GM23338 (cell line): ENCODE measurements around the gene NPC2. TPM values are rescaled to one million over a fixed set of nuclear protein-coding genes. Genes with fewer than 3 reads are reported as not detected.

Experiments
- ATAC-seq: fragments of 200-7000 bp; cut with Tn5 transposase; 3 replicates; pipeline ENCODE4 v1.9.1; 2020
- DNase-seq: peaks from one replicate; pipeline ENCODE4 v3.0.0-alpha.2; 2015; ENCODE audit warnings: low spot score
- H2AFZ ChIP-seq: fragments of 200-600 bp; sonication (generic); 2 replicates; pipeline ENCODE4 v1.8.0; 2016; ENCODE audit warnings: antibody characterized with exemption, mild to moderate bottlenecking, moderate library complexity
- H3F3A ChIP-seq: fragments of 200-600 bp; sonication (generic); replicated peaks from 2 replicates; pipeline ENCODE4 v1.8.0; 2017; ENCODE audit warnings: antibody characterized with exemption, mixed run types, low read depth
- H3K27ac ChIP-seq: fragments of 200-600 bp; sonication (generic); 2 replicates; pipeline ENCODE4 v1.6.1; 2016; ENCODE audit warnings: low read depth
- H3K27me3 ChIP-seq: fragments of 200-600 bp; sonication (generic); 2 replicates; pipeline ENCODE4 v1.8.0; 2016; ENCODE audit warnings: mild to moderate bottlenecking, mixed run types, moderate library complexity; ENCODE audit not compliant: insufficient read depth
- H3K36me3 ChIP-seq: fragments of 200-600 bp; sonication (generic); 2 replicates; pipeline ENCODE4 v1.8.0; 2016; ENCODE audit warnings: mild to moderate bottlenecking; ENCODE audit not compliant: insufficient read depth
- H3K4me1 ChIP-seq: fragments of 200-600 bp; sonication (generic); 2 replicates; pipeline ENCODE4 v1.8.0; 2016; ENCODE audit warnings: mild to moderate bottlenecking, moderate library complexity; ENCODE audit not compliant: insufficient read depth
- H3K4me2 ChIP-seq: fragments of 200-600 bp; sonication (generic); 2 replicates; pipeline ENCODE4 v1.7.1; 2017; ENCODE audit warnings: mixed run types
- H3K4me3 ChIP-seq: fragments of 200-600 bp; sonication (generic); 2 replicates; pipeline ENCODE4 v1.6.1; 2016; ENCODE audit warnings: mixed run types
- H3K79me2 ChIP-seq: fragments of 200-600 bp; sonication (generic); replicated peaks from 2 replicates; pipeline ENCODE4 v1.8.0; 2017; ENCODE audit warnings: mild to moderate bottlenecking; ENCODE audit not compliant: insufficient read depth
- H3K9me2 ChIP-seq: fragments of 200-600 bp; sonication (generic); 2 replicates; pipeline ENCODE4 v1.8.0; 2017; ENCODE audit not compliant: insufficient read depth
- H4K20me1 ChIP-seq: fragments of 200-600 bp; sonication (generic); replicated peaks from 2 replicates; pipeline ENCODE4 v1.8.0; 2017; ENCODE audit warnings: mild to moderate bottlenecking; ENCODE audit not compliant: insufficient read depth
- H3K27ac Mint-ChIP-seq: 2 replicates; pipeline ENCODE4 v1.8.0; 2020; ENCODE audit warnings: inconsistent platforms, mild to moderate bottlenecking, moderate library complexity, mixed read lengths
- H3K27me3 Mint-ChIP-seq: 3 replicates; pipeline ENCODE4 v1.8.0; 2022; ENCODE audit warnings: low read depth, mild to moderate bottlenecking, moderate library complexity, mixed read lengths, inconsistent platforms; ENCODE audit not compliant: insufficient read depth, poor library complexity
- H3K36me3 Mint-ChIP-seq: 3 replicates; pipeline ENCODE4 v1.8.0; 2021; ENCODE audit warnings: low read depth, mild to moderate bottlenecking, inconsistent platforms, moderate library complexity, mixed read lengths
- H3K4me1 Mint-ChIP-seq: 3 replicates; pipeline ENCODE4 v1.8.0; 2020; ENCODE audit warnings: mild to moderate bottlenecking, inconsistent platforms, mixed read lengths
- H3K4me3 Mint-ChIP-seq: 3 replicates; pipeline ENCODE4 v1.8.0; 2021; ENCODE audit warnings: moderate library complexity, mild to moderate bottlenecking, inconsistent platforms, mixed read lengths
- H3K9me3 Mint-ChIP-seq: 3 replicates; pipeline ENCODE4 v1.8.0; 2020; ENCODE audit warnings: moderate library complexity, mild to moderate bottlenecking, inconsistent platforms, mixed read lengths
- CREB1 ChIP-seq: fragments of 250-450 bp; sonication (Bioruptor Pico); IDR thresholded peaks from 2 replicates; pipeline ENCODE4 v1.5.0; 2020; ENCODE audit warnings: low read depth, mild to moderate bottlenecking, moderate library complexity
- EZH2 ChIP-seq: fragments of 200-600 bp; sonication (generic); IDR thresholded peaks from one replicate; pipeline ENCODE4 v1.8.0; 2017; ENCODE audit warnings: antibody characterized with exemption, mild to moderate bottlenecking, low read depth; ENCODE audit not compliant: unreplicated experiment
- EZH2phosphoT487 ChIP-seq: fragments of 200-600 bp; sonication (generic); IDR thresholded peaks from one replicate; pipeline ENCODE4 v1.8.1; 2018; ENCODE audit warnings: antibody characterized with exemption; ENCODE audit not compliant: unreplicated experiment
- JUNB ChIP-seq: IDR thresholded peaks from one replicate; pipeline ENCODE4 v1.6.1; 2016; ENCODE audit warnings: antibody characterized with exemption; ENCODE audit not compliant: unreplicated experiment
- NANOG ChIP-seq: IDR thresholded peaks from 2 replicates; pipeline ENCODE4 v1.6.1; 2016; ENCODE audit warnings: antibody characterized with exemption, borderline replicate concordance
- POLR2AphosphoS5 ChIP-seq: IDR thresholded peaks from 2 replicates; pipeline ENCODE4 v1.6.1; 2016; ENCODE audit warnings: antibody characterized with exemption, low read depth
- STAT1 ChIP-seq: IDR thresholded peaks from one replicate; pipeline ENCODE4 v1.6.1; 2016; ENCODE audit warnings: antibody characterized with exemption; ENCODE audit not compliant: unreplicated experiment
- ZNF114 ChIP-seq: fragments of 250-450 bp; sonication (Bioruptor Pico); IDR thresholded peaks from 2 replicates; pipeline ENCODE4 v1.5.0; 2020; ENCODE audit warnings: mild to moderate bottlenecking, moderate library complexity
- ZNF331 ChIP-seq: fragments of 250-450 bp; sonication (Bioruptor Pico); IDR thresholded peaks from 2 replicates; pipeline ENCODE4 v1.5.0; 2020; ENCODE audit warnings: low read depth, mild to moderate bottlenecking, moderate library complexity
- ZNF462 ChIP-seq: fragments of 250-450 bp; sonication (Bioruptor Pico); IDR thresholded peaks from 2 replicates; pipeline ENCODE4 v1.5.0; 2020; ENCODE audit warnings: mild to moderate bottlenecking, moderate library complexity
- polyA plus RNA-seq: library from polyadenylated mRNA; unstranded; fragments of >200 nt; fragmentation: Nextera tagmentation; extraction: Ambion mirVana; gene quantifications from 2 replicates; pipeline ENCODE4 v1.2.1, GENCODE V29; 2016
- total RNA-seq: library from RNA; depleted of rRNA; stranded (reverse); fragments of >200 nt; shearing (Covaris generic); gene quantifications from 2 replicates; pipeline ENCODE4 v1.2.3, GENCODE V29; 2014
- TF ChIP-seq, protein P1 (sequence below), 2 experiments: fragments of 200-600 bp in 1 of 2; sonication (generic) in 1 of 2; conservative IDR thresholded peaks; 2 replicates each; pipeline versions ENCODE4 v1.5.1 to v1.6.1; 2016 to 2017; ENCODE audit warnings: antibody characterized with exemption in 2 of 2, low read depth in 2 of 2, mild to moderate bottlenecking in 2 of 2, moderate library complexity in 1 of 2
- TF ChIP-seq, protein P2 (sequence below): IDR thresholded peaks from one replicate; pipeline ENCODE4 v1.6.1; 2018; ENCODE audit warnings: antibody characterized with exemption; ENCODE audit not compliant: unreplicated experiment
- TF ChIP-seq, protein P3 (sequence below): IDR thresholded peaks from 2 replicates; pipeline ENCODE4 v1.6.1; 2016; ENCODE audit warnings: antibody characterized with exemption

NPC2 gene
- total and polyA plus RNA-seq, 2 experiments from 2014 or later = 287 to 344 TPM

- Histone ChIP-seq H3K27me3 (no peaks in the 10 kb centered on the region), H3K4me1 (peaks cover 23% of the 10 kb centered on the region), H3K9me2 (no peaks in the 10 kb centered on the region), H3K36me3 (no peaks in the 10 kb centered on the region), H3K27ac (no peak overlapping the region), H3K4me3 (peak overlapping the region; percentile 8; the same call in 1 of the 2 replicates), H3F3A (peaks cover 15% of the 10 kb centered on the region; the same call in 1 of the 2 replicates), H2AFZ (peak overlapping the region; percentile 53; the same call in 1 of the 2 replicates), H4K20me1 (no peaks in the 10 kb centered on the region), H3K79me2 (no peaks in the 10 kb centered on the region), H3K4me2 (peak overlapping the region; percentile 74)
- Mint-ChIP-seq H3K9me3 (no peaks in the 10 kb centered on the region), H3K27me3 (peaks cover 6% of the 10 kb centered on the region), H3K4me1 (peaks cover 37% of the 10 kb centered on the region), H3K4me3 (no peak overlapping the region), H3K27ac (peak overlapping the region; percentile 89; the same call in 1 of the 2 replicates), H3K36me3 (peaks cover under 1% of the 10 kb centered on the region; the same call in 1 of the 3 replicates)
- ATAC-seq = no peak
- no peak for DNase-seq
- TF ChIP-seq NANOG (no peak), ZNF114 (CRISPR knock-in tag) (no peak), ZNF462 (CRISPR knock-in tag) (no peak), EZH2phosphoT487 (no peak), ZNF331 (no peak), CREB1 (CRISPR knock-in tag) (no peak), EZH2 (no peak), POLR2AphosphoS5 (no peak), JUNB (no peak), STAT1 (no peak)
- TF ChIP-seq, protein P1, sequence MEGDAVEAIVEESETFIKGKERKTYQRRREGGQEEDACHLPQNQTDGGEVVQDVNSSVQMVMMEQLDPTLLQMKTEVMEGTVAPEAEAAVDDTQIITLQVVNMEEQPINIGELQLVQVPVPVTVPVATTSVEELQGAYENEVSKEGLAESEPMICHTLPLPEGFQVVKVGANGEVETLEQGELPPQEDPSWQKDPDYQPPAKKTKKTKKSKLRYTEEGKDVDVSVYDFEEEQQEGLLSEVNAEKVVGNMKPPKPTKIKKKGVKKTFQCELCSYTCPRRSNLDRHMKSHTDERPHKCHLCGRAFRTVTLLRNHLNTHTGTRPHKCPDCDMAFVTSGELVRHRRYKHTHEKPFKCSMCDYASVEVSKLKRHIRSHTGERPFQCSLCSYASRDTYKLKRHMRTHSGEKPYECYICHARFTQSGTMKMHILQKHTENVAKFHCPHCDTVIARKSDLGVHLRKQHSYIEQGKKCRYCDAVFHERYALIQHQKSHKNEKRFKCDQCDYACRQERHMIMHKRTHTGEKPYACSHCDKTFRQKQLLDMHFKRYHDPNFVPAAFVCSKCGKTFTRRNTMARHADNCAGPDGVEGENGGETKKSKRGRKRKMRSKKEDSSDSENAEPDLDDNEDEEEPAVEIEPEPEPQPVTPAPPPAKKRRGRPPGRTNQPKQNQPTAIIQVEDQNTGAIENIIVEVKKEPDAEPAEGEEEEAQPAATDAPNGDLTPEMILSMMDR (conservative IDR thresholded peaks at IDR 0.05; ENCODE audit: low read depth in 2 of 2) = no peak
- TF ChIP-seq, protein P2, sequence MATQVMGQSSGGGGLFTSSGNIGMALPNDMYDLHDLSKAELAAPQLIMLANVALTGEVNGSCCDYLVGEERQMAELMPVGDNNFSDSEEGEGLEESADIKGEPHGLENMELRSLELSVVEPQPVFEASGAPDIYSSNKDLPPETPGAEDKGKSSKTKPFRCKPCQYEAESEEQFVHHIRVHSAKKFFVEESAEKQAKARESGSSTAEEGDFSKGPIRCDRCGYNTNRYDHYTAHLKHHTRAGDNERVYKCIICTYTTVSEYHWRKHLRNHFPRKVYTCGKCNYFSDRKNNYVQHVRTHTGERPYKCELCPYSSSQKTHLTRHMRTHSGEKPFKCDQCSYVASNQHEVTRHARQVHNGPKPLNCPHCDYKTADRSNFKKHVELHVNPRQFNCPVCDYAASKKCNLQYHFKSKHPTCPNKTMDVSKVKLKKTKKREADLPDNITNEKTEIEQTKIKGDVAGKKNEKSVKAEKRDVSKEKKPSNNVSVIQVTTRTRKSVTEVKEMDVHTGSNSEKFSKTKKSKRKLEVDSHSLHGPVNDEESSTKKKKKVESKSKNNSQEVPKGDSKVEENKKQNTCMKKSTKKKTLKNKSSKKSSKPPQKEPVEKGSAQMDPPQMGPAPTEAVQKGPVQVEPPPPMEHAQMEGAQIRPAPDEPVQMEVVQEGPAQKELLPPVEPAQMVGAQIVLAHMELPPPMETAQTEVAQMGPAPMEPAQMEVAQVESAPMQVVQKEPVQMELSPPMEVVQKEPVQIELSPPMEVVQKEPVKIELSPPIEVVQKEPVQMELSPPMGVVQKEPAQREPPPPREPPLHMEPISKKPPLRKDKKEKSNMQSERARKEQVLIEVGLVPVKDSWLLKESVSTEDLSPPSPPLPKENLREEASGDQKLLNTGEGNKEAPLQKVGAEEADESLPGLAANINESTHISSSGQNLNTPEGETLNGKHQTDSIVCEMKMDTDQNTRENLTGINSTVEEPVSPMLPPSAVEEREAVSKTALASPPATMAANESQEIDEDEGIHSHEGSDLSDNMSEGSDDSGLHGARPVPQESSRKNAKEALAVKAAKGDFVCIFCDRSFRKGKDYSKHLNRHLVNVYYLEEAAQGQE = no peak
- TF ChIP-seq, protein P3, sequence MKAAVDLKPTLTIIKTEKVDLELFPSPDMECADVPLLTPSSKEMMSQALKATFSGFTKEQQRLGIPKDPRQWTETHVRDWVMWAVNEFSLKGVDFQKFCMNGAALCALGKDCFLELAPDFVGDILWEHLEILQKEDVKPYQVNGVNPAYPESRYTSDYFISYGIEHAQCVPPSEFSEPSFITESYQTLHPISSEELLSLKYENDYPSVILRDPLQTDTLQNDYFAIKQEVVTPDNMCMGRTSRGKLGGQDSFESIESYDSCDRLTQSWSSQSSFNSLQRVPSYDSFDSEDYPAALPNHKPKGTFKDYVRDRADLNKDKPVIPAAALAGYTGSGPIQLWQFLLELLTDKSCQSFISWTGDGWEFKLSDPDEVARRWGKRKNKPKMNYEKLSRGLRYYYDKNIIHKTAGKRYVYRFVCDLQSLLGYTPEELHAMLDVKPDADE = no peak
These were observed 8.6 kb upstream of the NPC2 start for GRCh38 chr14:74501691-74502090.
